ENCODE data around the gene ITGBL1. TPM values are rescaled to one million over a fixed set of nuclear protein-coding genes. Genes with fewer than 3 reads are reported as not detected.

ITGBL1 gene
- total and polyA plus RNA-seq, 2 of the 8 experiments (the other 6 are each of a cell fraction or from before 2014, with no cell fraction given), result not detected

DNA sequence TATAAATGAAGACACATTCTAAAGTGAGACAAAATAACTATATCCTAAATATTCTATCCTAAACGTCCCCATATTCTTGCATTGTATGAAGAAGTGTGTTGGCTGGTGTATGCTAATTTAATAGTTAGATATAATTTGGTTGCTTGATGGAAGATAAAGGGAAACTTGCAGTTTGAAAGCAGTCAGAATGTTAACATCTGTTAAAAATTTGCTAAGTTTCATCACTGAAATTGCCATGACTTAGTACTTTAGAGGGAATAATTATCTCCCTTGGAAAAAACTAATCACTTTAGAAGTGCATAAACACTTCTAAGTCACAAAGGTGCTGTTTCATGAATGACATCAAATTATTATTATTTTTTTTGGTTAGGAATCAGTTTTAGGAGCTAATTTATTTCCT lies 61.6 kb downstream of the ITGBL1 start:
- POLR2A ChIA-PET (ENCODE audit: partially characterized antibody), result no interaction called here
- FAIRE-seq, result no peak
- no peak for TF ChIP-seq NANOG (IDR thresholded peaks at IDR 0.05; ENCODE audit: insufficient read depth, low read depth, low read length, poor library complexity, severe bottlenecking)
- no peak for TF ChIP-seq MAFK (IDR thresholded peaks at IDR 0.05; ENCODE audit: low read depth, low read length)
- no peak for TF ChIP-seq TEAD4 (IDR thresholded peaks at IDR 0.05; ENCODE audit: low read depth, low read length)
- no peak for TF ChIP-seq TBP (IDR thresholded peaks at IDR 0.05; ENCODE audit: low read depth, low read length)
- no peak for TF ChIP-seq JUND (IDR thresholded peaks at IDR 0.05; ENCODE audit: low read length)
- TF ChIP-seq, protein P1, sequence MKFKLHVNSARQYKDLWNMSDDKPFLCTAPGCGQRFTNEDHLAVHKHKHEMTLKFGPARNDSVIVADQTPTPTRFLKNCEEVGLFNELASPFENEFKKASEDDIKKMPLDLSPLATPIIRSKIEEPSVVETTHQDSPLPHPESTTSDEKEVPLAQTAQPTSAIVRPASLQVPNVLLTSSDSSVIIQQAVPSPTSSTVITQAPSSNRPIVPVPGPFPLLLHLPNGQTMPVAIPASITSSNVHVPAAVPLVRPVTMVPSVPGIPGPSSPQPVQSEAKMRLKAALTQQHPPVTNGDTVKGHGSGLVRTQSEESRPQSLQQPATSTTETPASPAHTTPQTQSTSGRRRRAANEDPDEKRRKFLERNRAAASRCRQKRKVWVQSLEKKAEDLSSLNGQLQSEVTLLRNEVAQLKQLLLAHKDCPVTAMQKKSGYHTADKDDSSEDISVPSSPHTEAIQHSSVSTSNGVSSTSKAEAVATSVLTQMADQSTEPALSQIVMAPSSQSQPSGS (IDR thresholded peaks at IDR 0.05; ENCODE audit: low read length), result no peak
- TF ChIP-seq CBX8 (IDR thresholded peaks at IDR 0.05; ENCODE audit: borderline replicate concordance, low read depth, low read length), result no peak
- no peak for TF ChIP-seq SAP30 (IDR thresholded peaks at IDR 0.05; ENCODE audit: insufficient read depth, insufficient replicate concordance, low read length)
- TF ChIP-seq SIX5 (IDR thresholded peaks at IDR 0.05; ENCODE audit: low read depth, low read length), result no peak
- no peak for TF ChIP-seq FOSL1 (IDR thresholded peaks at IDR 0.05; ENCODE audit: insufficient read depth, low read depth, low read length)
- TF ChIP-seq TAF1 (IDR thresholded peaks at IDR 0.05; ENCODE audit: low read depth, low read length), result no peak
- no peak for TF ChIP-seq HDAC2 (IDR thresholded peaks at IDR 0.05; ENCODE audit: borderline replicate concordance in 1 of 2, low read depth in 2 of 2, low read length in 2 of 2)

More for the DNA sequence above, 61.6 kb downstream of the ITGBL1 start:
- no peak overlapping the region for H2BK12ac ChIP-seq (ENCODE audit: low read depth, low read length)
- H2AK5ac ChIP-seq (ENCODE audit: low read depth, low read length), result no peak overlapping the region
- no peak for DNase-seq (ENCODE audit: low read depth in 1 of 2, low spot score in 2 of 2)
- H3K4me1 ChIP-seq (replicated peaks in 1 of 4; ENCODE audit: control insufficient read depth in 3 of 4, insufficient read depth in 4 of 4, low read length in 3 of 4), result peaks cover 0 to 8% (median 4%) of the 10 kb centered on the region in 4 experiments; a peak in 4 of 7 replicates
- WGBS, 2 experiments (ENCODE audit: extremely low coverage in 1 of 2, insufficient coverage in 1 of 2, insufficient read length in 1 of 2, insufficient replicate concordance in 2 of 2, low coverage in 1 of 2, low lambda C conversion rate in 2 of 2, missing lambda C conversion rate in 1 of 2), result 89% methylated on average over 1 of the region's 1 CpG; no CpG with 5 or more reads in 1 of the 2 experiments
- H3K9ac ChIP-seq (replicated peaks in 1 of 4; ENCODE audit: extremely low read depth in 1 of 4, low read depth in 3 of 4, low read length in 3 of 4), result no peak overlapping the region
- no peak overlapping the region for H3K14ac ChIP-seq (ENCODE audit: insufficient read length)
- H3K18ac ChIP-seq (ENCODE audit: extremely low read depth, low read length), result no peak overlapping the region
- H4K91ac ChIP-seq (replicated peaks; ENCODE audit: insufficient read length, low read length), result no peak overlapping the region
- no peak overlapping the region for H3K4me2 ChIP-seq (ENCODE audit: insufficient read depth in 1 of 2, low read depth in 2 of 2, low read length in 2 of 2)
- H2BK15ac ChIP-seq (ENCODE audit: low read length), result no peak overlapping the region
- no peaks in the 10 kb centered on the region for H3K23me2 ChIP-seq (ENCODE audit: low read depth, low read length)
- H4K20me1 ChIP-seq (replicated peaks in 1 of 2; ENCODE audit: control insufficient read depth in 1 of 2, insufficient read depth in 2 of 2, low read length in 2 of 2), result no peaks in the 10 kb centered on the region
- H3K79me1 ChIP-seq (ENCODE audit: low read depth, low read length), result no peaks in the 10 kb centered on the region
- H3K27me3 ChIP-seq (replicated peaks in 1 of 4; ENCODE audit: control insufficient read depth in 3 of 4, extremely low read depth in 1 of 4, insufficient read depth in 3 of 4, low read length in 3 of 4), result no peaks in the 10 kb centered on the region
- CTCF ChIA-PET (ENCODE audit: partially characterized antibody), result interaction anchor here (0.7 to 4.4 kb wide), 9 partner anchors 9 to 251 kb away, joined by 3 to 25 read pairs (median 3); no protein-coding TSS in a partner anchor
- no peaks in the 10 kb centered on the region for H3K79me2 ChIP-seq (ENCODE audit: control insufficient read depth in 1 of 2, insufficient read depth in 2 of 2, low read length in 2 of 2)
- H2BK20ac ChIP-seq (ENCODE audit: low read length), result no peak overlapping the region
- no peaks in the 10 kb centered on the region for H3K9me3 ChIP-seq (ENCODE audit: insufficient read depth in 2 of 2, low read depth in 1 of 2, low read length in 1 of 2)
- H3K27ac ChIP-seq (ENCODE audit: low read depth, low read length), result no peak overlapping the region
- no peak overlapping the region for H3K56ac ChIP-seq (replicated peaks; ENCODE audit: insufficient read length, low read depth, low read length)
- H2AFZ ChIP-seq (ENCODE audit: low read length), result no peak overlapping the region
- H3K4ac ChIP-seq (replicated peaks; ENCODE audit: insufficient read length, low read depth, low read length), result no peak overlapping the region
- no peak overlapping the region for H2BK120ac ChIP-seq (replicated peaks; ENCODE audit: low read depth, low read length)
- no peaks in the 10 kb centered on the region for H3K36me3 ChIP-seq (ENCODE audit: control insufficient read depth in 2 of 4, insufficient read depth in 4 of 4, low read length in 3 of 4)
- H4K5ac ChIP-seq (ENCODE audit: insufficient read length, low read depth, low read length), result no peak overlapping the region
- no peak overlapping the region for H3K4me3 ChIP-seq (ENCODE audit: extremely low read depth in 1 of 4, insufficient read depth in 2 of 4, low read depth in 3 of 4, low read length in 4 of 4)
- H4K8ac ChIP-seq (ENCODE audit: extremely low read depth, insufficient read depth, low read length), result no peak overlapping the region
- H3K23ac ChIP-seq (ENCODE audit: insufficient read length), result no peak overlapping the region
- H2BK5ac ChIP-seq (ENCODE audit: low read depth, low read length), result no peak overlapping the region
